HL-60/S4 treated with retinoic acid at 250 ng/mL for 4 days and 3 days (cell line): ENCODE data around the gene XXYLT1.
"Not testable (repeated sequence)": the region's sequence is repeated elsewhere in the genome, so short reads cannot be mapped to it uniquely, and the experiment has no call there.

ENCODE experiments used
- in situ Hi-C: fragments of 300-500 bp; cut with MboI; formaldehyde crosslinking; loops from 2 replicates; pipeline ENCODE4 v1.7.0; 2022; ENCODE audit warnings: low sequenced_read_pairs

XXYLT1 gene

DNA sequence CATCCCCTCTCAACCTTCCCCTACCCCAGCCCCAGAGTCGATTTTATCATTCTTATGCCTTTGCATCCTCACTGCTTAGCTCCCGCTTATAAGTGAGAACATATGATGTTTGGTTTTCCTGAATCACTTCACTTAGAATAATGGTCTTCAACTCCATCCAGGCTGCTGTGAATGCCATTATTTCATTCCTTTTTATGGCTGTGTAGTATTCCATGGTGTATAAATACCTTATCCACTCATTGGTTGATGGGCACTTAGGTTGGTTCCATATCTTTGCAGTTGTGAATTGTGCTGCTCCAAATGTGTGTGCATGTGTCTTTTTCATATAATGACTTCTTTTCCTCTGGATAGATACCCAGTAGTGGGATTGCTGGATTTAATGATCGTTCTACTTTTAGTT lies 233.4 kb downstream of the XXYLT1 start:
- in situ Hi-C loops, result not testable (repeated sequence)

DNA sequence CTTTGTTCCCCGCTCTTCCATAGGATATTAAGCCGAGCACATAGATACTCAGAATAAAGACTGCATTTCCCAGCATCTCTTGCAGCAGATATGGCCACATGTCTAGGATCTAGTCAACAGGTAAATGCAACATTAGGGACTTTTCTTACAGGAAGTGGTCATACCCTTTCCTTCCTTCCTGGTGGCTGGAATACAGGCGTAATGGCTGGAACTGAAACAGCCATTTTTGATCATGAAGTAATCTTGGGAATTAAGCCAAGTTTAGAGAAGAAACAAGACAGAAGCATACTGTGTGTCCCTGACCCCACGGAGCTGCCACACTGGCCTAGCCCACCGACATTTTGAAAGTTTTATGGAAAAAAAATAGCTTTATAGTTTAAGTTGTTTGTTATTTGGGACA lies 234.0 kb downstream of the XXYLT1 start:
- in situ Hi-C loops, result no loop called here

DNA sequence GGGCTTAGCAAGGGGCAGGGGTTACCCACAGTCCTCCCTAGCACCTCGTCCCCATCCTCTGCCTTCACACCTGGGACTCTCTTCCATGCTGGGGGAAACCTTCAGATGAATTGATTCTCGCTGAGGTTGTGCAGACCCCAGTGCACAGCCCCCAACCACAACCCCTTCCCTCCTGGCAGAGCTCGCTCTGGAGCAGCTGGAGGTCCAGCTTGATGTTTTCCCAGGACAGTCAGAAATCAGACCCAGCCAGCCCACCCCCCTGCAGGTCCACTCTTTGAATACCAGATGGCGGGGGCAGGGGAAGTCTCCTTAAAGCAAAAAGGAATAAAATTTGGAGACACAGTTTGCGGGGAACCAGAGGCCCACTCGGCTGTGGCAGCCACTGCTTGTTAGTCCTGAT lies 234.4 kb downstream of the XXYLT1 start:
- in situ Hi-C loops, result no loop called here

DNA sequence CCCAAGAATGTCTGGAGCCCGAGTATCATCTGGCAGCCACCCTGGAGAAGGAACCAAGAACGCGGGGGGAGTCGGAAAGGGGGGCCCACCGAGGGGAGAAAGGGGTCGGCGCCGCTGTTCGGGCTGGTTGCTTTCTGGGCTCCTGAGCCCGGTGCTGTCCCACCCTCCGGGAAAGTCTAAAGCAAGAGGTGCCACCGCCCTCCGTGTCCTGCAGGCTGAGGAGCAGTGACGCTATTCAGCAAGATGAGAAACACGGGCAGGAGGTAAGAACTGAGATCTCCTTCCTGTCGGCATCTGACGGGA lies 234.8 kb downstream of the XXYLT1 start:
- in situ Hi-C loops, result no loop called here

DNA sequence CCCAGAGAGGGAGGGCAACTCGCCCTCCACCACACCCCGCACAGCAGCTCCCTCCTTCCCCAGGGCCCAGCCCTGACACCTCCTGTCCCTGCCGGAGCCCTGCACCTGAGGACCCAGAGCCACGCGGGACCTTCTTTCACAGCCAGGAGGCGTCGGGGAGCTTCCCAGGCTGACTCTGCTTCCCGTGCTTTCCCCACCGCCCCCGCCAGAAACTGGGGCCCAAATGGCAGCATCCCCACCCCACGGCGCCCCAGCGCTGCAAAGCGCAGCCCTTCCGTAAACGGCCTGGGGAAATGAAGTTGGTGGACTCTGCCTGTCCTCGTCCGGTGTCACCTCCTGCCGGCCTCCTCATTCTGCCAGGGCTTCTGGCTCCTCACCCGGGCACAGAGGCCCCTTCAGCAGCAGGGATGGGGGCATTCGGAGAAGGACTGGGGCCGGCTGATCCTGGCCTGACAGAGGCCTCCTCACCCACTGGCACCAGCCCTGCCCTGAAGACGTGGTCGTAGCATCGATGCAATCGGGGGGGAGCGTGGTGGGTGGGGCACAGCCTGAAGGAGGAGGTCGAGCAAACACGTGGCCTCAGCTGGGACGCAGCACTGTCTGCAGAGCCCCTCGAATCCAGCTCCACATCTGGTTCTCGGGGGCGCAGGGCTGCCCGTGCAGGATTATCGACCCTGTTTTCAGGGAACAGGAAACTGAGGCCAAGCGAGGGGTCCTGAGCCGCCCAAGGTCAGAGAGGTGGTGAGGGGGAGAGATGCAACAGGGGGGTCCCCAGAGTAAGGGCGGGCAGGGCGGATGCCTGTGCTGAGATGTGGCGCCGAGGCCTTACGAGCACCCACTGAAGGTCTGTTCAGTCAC lies 235.4 kb downstream of the XXYLT1 start:
- in situ Hi-C loops, result no loop called here

DNA sequence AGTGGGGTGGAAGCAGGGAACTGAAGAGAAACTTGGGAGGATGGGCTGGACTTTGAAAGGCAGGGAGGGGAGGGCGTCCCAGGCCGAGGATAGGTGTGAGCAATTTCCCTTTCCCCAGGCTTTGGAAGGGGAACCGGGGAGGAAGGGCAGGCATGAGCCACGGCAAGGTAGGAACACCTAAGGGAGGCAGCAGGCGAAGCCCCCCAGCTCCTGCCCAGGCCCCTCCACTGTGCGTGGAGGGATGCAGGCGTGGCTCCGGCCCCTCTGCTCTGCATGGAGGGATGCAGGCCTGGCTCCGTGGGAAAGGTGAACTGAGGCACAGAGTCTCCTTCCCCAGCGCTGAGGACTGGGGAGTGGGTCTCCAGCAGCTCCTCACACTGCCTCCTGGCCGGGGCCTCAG lies 236.4 kb downstream of the XXYLT1 start:
- in situ Hi-C loops, result no loop called here

DNA sequence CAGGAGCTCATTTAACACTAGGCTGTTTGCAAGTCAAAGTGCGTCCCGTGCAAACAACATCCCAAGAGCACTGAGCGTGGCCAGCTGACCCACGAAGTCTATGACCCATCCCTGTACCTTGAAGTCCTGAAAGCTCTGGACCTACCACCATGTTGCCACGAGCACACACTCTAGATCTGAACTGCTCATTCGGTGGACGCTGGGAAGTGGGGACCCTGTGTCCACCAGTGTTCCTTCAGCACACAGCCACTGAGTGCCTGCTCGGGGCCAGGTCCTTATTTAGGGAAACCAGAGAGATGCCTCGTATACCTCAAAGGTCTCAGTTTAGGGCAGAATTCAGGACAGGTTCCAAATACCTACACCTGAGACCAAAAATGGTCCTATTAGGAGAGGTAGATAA lies 236.9 kb downstream of the XXYLT1 start:
- in situ Hi-C loops, result no loop called here

DNA sequence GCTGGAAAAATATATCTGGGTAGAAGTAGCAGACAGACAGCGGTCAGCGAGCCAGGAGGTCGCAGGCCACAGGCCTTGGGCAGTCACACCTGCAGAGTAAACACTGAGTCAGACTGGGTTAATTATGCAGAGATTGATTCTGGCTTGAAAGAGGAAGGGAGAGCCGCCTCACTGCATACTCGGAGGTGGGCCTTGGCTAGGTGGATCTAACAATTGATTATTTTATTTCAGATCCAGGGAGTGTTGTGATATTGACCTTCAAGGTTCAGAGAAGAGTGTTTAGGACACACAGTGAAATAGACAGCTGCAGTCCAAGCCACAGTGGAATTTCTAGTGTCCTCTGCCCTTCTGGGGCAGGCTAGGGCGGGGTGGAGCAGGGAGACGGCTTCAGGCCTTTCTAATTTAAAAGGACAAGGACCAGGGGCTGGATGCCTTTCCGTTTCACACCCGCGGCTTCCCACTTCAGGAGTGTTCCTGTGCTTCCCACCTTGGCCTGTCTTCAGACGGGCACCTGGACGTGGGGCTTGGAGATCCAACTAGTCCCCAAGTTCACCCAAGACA lies 237.3 kb downstream of the XXYLT1 start:
- in situ Hi-C loops, result no loop called here

DNA sequence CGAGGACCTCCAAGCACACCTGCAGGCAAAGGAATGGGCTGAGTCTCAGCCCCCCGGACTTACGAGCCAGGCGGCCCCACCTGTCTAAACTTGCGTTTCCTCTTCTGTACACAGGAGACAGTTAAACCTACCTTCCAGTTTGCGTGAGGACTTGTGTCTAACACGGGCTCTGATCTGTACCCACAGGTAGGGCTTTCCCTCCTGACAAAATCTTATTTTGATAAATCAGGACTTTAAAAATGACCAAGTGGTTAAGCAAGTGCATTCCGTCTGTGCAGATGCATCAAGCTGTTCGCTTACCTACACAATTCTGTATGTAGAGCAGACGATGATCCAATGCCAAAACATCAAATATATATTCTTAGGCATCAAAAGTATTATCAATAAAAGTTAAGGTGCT lies 238.0 kb downstream of the XXYLT1 start:
- in situ Hi-C loops, result no loop called here

DNA sequence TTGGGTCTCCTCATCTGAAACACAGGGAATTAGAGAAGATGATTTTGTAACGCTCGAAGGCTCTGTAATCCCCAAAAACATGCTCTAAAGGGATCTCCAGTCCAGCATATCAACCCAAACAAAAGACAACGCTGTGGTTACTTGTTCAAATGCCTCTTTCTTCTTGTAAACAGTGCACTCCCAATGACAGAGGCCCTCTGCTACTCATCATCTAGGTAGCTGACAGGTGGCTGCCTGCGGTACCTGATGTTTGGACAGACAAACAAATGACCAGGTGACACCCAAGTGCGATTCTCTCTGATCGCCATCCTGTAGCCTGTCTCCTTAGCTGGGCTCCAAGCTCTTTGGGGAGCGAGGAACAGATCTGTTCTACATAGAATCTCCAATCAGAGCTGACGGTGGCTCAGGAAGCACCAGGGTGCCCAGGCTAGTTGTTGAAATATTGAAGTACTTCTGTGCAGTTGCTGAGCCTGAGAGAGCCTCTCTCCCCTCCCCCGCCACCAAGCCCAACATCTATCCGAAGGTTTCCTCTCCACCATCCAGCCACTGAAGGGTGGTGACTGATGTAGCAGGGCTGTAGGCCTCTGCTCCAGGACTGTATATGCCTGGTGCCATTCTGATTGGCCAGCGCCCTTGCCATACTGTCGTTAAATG lies 238.7 kb downstream of the XXYLT1 start:
- in situ Hi-C loops, result no loop called here

DNA sequence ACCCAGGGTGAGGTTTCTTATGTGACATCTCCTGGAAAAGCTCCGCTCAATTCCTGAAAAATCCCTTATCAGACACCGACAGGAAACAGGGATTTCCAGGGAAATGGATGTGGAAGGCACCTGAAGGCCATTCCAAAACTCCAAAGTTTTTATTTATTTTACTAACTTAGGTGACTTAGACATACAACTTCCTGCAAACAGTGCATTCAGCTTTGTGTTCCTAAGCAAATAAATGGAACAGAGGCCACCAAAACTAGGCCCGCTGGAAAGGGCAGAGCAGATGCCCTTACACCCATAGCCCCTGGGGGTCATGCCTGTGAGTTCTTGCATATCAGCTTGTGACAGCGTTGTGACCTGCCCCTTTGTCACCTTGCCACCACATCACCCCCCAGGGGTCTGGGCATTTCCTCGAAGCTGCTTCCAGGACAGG lies 239.4 kb downstream of the XXYLT1 start:
- in situ Hi-C loops, result no loop called here

DNA sequence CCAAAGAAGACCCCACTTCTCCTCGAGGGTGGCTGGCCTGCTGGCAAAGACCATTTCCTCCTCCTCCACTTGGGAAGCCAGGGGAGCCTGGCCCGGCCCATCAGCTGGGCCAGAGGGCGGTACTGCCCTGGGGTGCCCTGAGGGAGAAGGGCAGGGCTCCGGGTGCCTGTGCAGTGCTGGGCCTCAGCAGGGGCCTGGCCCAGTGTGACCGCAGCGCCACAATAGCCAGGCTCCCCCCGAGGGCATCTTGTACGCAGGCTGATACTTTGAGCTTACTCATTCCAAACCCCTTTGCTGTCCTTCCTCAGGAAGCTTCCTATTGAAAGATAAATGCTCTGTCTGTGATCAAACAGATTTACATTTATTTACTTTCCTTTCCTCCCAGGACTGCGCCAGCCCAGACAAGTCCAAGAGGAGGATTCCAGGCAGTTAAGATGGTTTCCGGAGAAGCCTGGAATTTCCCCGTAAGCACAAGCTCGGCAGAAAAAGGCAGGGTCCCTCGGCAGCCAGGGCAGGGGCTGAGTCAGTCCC lies 240.1 kb downstream of the XXYLT1 start:
- in situ Hi-C loops, result no loop called here

DNA sequence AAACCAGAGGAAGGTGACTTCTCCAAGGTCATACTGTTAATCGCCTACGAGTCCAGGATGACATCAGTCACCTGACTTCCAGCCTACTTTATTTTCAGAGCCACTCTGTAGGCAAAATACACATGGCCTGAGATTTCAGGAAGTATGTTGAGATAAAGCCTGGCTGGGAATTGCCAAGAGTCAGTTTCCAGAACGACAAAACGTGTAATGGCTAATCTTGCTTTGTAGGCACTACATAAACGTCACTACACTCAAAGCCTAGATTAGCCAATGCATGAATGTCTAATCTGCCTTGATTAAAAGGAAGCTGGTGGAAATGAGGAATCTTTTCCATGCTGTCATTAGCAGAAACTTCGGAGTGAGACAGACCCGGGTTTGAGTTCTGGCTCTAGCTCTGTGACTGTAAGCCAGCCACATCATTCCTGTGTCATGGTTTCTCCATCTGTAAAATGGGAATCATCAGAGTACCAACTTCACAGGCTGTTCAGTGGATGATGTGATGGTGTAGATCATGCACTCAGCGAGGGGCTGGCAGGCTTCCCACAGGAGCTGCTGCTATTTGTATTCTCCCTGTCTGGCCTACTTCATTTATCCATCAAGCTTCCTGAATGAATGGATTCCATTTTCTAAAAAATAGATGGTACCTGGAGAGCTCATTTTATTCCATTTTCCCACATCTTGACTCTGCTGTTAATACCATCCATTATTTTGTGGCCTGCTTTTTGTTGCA lies 241.9 kb downstream of the XXYLT1 start:
- in situ Hi-C loops, result no loop called here

DNA sequence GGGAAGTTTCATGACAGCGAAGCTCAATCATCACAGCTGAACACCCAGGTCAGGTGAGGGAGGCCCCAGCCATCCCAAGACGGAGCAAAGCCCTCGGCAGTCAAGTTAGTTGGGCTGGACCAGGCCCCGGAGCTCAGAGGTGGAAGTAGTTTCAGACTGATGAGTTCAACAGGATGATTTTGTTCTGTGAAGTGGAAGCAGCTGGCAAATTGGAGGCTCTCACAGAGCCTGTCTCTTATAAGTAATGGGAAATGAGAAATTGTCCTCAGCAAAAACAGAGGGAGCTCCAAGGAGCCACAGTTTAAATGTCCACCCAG lies 245.1 kb downstream of the XXYLT1 start:
- in situ Hi-C loops, result no loop called here

DNA sequence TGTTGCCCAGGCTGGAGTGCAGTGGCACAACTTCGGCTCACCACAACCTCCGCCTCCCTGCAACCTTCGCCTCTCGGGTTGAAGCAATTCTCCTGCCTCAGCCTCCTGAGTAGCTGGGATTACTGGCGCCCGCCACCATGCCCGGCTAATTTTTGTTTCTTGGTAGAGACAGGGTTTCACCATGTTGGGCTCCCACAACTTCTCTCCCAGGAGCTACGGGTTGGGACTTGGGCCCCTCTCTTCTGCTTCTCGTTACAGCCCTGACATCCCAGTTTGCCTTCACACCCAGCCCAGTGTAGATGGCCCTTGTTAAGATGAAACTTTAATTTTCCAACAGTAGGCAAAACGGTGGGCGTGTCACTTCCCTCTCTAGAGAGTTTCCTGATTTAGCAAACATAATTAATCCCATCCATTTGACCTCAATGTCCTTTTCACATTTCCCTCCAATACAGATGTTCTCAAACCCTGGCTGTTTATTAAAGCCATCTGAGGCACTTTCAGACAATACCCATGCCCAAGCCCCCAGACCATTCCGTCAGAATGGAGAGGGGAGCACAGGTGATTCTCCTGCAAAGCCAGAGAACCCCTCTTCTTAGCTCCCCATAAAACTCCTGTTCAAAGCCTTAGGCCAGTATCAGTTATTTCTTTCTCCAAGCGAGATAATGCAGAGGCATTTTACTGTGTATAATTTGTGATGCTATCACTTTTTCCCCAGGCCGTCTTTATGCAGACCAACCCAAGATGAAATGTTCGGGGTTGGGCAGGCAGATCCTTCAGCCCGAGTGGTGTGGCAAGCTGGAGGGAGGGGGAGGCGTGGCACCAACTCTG lies 245.7 kb downstream of the XXYLT1 start:
- in situ Hi-C loops, result no loop called here

DNA sequence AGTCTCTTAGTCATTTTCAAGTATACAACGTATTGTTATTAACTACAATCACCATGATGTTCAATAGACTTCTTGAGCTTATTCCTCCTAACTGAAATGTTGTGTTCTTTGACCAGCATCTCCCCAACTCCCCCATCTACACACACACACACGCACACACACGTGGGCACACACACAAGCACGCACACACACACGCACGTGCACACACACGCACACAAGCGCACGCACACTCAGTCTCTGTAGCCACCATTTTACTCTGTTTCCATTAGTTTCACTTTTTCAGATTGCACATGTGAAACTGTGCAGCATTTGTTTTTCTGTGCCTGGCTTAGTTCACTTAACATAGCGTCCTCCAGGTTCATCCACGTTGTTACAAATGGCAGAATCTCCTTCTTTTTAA lies 247.0 kb downstream of the XXYLT1 start:
- in situ Hi-C loops, result no loop called here

DNA sequence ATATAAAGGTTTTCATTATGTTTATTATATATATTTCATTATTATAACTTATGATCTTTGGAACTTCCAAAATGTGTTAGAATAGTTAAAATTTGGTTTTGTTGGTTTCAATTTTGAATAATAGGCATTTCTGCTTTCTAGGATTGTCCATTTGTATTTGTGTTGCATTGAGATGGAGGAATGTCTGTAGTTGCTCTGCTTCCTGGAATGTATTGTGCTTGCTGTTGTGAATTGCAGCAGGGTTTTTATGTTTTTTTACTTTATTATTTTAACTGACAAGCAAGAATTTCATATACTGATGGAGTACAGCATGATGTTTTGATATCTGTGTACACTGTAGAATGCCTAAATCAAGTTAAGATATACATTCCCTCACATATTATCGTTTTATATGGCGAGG lies 247.4 kb downstream of the XXYLT1 start:
- in situ Hi-C loops, result no loop called here

DNA sequence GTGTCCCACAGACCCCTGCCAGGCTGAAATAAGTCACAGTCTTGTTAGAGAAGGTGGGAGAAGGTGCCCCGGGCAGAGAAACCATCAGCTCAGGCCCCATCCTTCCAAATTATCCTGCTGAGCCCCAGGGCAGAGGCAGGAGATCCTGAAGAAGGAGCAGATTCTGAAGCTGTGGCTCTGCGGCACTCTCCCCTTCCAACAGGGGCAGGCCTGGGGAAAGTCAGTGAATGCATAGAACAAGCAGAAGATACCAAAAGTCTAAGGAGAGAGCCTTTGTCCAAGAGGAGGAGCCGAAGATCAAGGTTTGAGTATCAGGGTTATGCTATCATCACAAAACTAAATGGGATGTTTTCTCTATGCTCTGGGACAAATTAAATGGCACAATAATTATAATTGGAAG lies 249.3 kb downstream of the XXYLT1 start:
- in situ Hi-C loops, result no loop called here

DNA sequence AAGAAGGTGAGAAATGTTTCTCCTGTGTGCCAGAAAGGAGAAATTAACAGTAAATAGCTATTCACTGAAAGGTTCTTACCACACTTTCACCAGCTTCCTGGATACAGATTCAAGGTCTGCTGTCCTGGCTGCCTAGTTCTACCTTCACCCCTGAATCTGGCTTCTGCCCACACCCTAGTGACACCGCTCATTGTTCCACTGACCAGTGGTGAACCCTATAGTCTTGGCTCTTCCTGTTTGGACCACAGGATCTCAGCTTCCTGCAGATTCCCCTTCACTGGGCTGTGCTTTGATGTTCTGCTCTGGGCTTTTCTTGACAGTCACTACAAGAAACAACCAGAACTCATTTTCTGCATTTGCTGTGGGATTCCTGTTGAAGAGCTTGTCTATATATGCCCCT lies 250.0 kb downstream of the XXYLT1 start:
- in situ Hi-C loops, result no loop called here

DNA sequence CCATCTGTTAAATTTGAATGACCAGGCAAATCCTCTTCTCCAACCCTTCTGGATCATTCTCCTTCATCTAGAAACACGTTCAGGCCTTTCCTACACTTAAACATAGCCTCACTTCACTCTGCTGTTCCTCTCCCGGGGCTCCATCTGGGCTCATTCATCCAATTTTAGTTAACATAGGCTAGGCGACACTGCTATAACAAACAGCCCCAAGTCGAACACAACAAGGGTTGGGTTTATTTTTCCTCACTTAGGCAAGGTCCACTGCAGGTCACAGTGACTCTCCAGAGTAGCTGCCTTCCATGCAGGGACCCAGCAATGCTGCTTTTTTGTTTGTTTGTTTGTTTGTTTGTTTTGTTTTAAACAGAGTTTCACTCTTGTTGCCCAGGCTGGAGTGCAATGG lies 250.8 kb downstream of the XXYLT1 start:
- in situ Hi-C loops, result no loop called here

DNA sequence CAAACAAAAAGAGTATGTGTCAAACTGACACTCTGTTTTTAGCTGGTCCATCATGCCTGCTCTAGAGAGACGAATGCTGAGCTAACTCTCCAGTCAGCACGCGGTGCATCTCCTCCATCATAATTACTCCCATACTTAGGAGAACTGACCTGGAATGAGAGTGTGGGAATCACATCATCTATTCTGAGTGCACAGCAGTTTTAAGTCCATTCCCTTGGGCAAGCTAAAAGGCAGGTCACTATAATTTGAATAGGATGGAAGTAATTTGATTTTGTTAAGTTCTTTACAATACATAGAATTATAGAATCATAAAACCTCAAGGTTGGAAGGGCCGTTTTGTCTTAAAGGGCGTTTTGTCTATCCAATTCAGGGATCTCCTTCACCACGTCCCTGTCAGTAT lies 251.6 kb downstream of the XXYLT1 start:
- in situ Hi-C loops, result no loop called here
